HG03108 (cell line): Measurements from ENCODE around the gene SOX6.
"Not testable (repeated sequence)": the region's sequence is repeated elsewhere in the genome, so short reads cannot be mapped to it uniquely, and the experiment has no call there.

ENCODE experiments used
- ATAC-seq: cut with Tn5 transposase; IDR thresholded peaks from one replicate; pipeline ENCODE4 v1.9.1; 2021; ENCODE audit warnings: moderate library complexity; ENCODE audit not compliant: unreplicated experiment

Gene SOX6

GRCh38 chr11:16155448-16155847 lies 200.9 kb downstream of the SOX6 start:
- ATAC-seq = no peak

GRCh38 chr11:16154715-16155396 lies 201.5 kb downstream of the SOX6 start:
- no peak for ATAC-seq

GRCh38 chr11:16153951-16154350 lies 202.4 kb downstream of the SOX6 start:
- no peak for ATAC-seq

DNA sequence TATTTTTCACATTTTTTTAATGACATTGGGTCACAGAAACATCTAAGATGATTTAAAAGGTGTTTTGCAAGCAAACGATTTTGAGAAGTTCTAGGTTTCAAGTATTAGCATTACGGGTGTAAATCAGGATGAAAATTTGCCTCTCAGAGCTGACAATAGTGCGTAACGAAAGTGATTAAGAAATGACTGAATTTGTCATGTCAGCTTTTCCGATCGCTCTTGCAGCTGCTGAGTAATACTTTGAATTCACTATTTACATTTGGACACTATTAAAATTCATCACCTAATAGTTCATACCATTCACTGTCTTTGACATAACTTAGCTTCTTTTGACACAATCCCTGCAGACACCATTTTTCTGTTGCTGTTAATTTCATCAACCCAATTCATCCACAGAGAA lies 205.2 kb downstream of the SOX6 start:
- ATAC-seq = no peak

- no peak for ATAC-seq
These were observed 206.9 kb downstream of the SOX6 start for GRCh38 chr11:16149476-16149875.

DNA sequence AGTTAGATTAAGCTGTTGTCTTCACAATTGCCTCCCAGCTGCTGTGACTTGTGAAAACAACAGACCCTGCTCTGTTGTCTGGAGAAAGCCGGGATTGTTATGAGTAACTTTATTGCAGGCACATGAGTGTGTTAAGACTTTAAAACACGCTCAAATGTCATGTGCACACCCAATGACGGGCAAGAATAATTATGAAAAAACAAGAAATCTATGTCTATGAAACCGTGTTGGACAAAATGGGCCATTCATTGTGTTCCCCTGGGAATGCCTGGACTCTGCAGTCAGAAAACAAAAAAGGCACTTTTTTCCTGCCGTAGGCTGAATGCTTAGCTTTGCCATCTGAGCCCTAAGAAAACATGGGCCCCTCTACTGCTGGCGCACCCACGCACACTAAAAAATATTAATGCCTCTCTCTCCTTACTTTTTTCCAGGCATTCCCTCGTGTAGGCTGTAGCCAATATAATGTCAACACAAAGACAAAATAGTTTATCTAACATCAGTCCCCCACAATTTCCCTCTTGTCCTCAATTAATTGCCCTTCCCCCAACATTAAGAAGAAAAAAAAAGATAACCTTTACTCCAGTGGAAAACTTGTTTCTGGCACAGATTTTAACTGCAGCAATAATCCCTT lies 207.9 kb downstream of the SOX6 start:
- no peak for ATAC-seq

DNA sequence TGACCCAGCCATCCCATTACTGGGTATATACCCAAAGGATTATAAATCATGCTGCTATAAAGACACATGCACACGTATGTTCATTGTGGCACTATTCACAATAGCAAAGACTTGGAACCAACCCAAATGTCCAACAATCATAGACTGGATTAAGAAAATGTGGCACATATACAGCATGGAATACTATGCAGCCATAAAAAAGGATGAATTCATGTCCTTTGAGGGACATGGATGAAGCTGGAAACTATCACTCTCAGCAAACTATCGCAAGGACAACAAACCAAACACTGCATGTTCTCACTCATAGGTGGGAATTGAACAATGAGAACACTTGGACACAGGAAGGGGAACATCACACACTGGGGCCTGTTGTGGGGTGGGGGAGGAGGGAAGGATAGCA lies 209.4 kb downstream of the SOX6 start:
- not testable (repeated sequence) for ATAC-seq

DNA sequence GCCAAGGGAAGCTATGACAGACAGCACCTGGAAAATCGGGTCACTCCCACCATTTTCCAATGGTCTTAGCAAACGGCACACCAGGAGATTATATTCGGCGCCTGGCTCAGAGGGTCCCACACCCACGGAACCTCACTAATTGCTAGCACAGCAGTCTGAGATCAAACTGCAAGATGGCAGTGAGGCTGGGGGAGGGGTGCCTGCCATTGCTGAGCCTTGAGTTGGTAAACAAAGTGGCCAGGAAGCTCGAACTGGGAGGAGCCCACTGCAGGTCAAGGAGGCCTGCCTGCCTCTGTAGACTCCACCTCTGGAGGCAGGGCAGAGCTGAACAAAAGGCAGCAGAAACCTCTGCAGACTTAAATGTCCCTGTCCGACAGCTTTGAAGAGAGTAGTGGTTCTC lies 214.7 kb downstream of the SOX6 start:
- ATAC-seq = not testable (repeated sequence)

GRCh38 chr11:16141162-16141561 lies 215.2 kb downstream of the SOX6 start:
- ATAC-seq = not testable (repeated sequence)

GRCh38 chr11:16136792-16137390 lies 219.5 kb downstream of the SOX6 start:
- no peak for ATAC-seq

DNA sequence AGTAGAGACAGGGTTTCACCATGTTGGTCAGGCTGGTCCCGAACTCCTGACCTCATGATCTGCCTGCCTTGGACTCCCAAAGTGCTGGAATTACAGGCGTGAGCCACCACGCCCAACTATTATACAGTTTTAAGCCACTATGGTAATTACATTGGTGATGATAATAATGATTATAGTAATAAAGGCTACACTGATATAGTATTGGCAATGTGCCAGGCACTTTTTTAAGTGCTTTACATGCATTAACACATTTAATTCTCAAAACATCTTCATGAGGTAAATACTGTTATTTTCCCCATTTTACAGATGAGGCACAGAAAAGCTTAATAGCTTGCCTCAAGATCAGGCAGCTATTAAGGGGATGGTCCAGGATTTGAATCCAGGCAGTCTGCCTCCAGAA lies 222.5 kb downstream of the SOX6 start:
- no peak for ATAC-seq

DNA sequence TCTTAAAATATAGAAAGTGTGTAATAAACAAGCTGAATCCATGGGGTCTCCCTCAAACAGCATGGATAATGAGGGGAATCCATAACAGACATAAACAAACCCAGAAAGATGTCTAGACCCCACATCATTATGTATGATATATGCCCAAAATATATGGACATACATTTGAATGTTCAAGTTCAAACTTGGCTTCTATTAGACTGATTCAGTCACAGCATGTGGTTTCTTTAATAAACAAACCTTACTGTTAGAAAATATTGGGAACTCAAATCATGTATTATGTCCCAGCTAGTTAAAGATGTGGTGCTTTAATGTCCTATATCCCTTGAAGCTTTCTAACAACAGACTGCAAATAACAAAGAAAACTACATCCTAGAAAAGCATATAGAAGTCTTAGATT lies 228.6 kb downstream of the SOX6 start:
- ATAC-seq = no peak

GRCh38 chr11:16126362-16126761 lies 230.0 kb downstream of the SOX6 start:
- no peak for ATAC-seq

DNA sequence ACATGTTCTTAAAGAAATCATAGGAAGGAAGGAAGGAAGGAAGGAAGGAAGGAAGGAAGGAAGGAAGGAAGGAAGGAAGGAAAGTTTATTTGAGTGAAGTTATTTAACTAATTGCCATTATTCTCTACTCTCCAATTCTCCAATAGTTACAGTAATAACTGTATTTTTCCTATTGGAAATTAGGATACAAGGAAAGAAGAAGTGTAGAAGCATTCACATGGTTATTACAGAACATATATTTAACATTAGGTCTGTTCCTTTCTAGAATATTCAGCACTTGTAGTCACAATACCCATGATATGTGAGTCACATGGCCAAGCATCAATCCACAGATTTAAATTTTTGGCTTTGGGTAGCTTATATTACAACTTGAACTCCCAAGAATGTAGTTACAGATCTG lies 230.6 kb downstream of the SOX6 start:
- ATAC-seq = no peak

DNA sequence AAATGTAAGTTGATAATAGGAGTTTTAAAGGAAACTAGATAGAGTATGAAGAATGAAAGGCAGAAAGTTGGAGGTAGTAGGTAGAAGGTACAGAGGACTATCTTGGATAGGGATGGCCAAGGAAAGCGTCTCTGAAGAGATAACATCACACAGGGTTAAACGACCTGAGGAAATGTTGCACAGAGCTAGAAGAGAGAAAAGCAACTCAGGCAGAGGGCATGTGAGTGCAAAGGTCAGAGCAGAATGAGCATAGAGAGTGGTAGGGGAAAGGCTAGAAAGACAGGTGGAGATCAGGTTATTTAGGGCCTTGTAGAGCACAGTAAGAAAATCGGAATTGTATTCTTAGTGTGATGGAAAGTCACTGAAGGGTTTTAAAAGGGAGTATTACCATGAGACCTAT lies 232.0 kb downstream of the SOX6 start:
- no peak for ATAC-seq

DNA sequence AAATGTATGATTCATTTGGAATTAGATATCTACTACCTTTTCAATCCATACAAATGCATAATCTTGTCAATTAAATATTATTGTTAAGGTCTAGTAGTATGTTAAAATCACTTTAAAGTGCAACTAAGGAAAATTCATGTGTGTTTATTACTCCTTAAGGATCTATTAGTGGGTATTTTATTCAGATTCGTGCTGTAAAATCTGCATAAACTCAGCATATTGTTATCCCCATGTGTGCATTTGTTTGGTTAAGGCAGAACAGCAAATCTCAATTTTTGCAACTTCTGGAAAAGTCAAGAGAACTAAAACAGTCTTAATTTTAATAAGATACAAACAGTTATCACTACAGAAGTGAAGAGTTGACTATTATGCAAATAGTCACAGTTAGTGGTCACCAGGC lies 234.5 kb downstream of the SOX6 start:
- no peak for ATAC-seq

DNA sequence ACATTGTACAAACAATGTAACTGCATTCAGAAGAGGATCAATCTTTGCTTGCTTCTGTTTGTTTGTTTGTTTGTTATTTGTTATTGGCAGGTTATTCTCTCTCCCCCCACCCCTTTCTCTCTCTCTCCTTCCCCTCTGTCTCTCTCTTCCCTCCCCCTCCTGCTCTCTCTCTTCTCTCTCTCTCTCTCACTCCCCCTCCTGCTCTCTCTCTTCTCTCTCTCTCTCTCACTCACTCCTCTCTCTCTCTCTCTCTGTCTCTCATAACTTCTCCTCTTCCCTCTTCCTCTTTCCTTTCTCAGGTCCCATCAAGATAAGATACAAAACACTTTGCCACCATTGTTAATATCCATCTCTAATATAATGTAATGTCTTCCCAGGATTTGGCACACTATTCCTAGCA lies 236.3 kb downstream of the SOX6 start:
- ATAC-seq = no peak

DNA sequence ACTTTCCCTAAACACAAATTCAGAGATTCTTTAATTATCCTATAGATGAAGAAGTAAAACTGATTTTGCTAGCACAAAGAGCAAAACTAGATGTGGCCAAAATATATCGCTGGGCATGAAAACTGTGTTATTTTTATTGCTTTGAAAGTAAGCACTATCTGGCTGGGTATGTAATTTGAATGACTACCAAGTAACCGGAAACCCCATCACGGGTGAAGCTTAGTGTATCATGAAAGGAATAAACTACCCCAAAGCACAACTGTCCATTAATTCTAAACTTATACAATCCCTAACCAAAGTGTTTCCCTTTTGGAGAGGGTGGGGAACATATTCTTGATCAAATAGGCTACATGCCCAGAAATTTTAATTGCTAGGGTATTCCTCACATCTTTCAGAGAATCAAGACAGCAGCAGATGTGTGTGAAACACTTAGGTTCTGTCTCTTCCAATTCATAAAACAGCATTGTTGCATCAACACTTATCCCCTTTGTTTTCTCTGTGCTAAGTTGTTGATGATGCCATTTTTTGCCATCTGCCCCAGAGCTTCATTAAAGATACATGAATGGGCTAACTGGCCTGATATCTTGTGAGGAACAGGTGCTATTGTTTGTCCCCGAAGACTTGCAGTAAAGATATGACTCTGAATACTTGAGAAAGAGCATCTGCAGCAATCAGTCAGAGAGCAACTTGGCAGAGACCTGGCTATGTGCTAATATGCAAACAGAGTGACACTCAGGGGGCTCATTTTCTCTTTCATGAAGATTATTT lies 238.2 kb downstream of the SOX6 start:
- no peak for ATAC-seq

- ATAC-seq = no peak
These were observed 241.1 kb downstream of the SOX6 start for GRCh38 chr11:16114978-16115871.

DNA sequence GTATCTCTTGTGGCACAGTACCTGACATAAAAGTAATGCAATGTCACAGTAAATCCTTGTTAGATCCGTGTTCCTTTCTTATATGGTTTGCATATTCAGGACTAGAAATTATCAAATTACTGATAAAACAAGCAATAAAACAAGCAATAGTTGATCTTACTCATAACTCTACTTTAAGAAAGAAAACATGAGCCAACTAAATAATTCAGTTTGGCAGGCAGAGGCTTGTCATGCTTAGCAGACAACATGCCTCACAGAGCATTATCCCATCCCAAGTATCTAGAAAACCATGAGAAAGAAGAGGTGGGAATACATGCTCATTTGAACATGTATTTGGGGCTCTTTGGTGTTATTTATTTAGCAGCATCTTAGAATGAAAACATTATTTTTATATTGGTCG lies 241.9 kb downstream of the SOX6 start:
- no peak for ATAC-seq

GRCh38 chr11:16111690-16112089 lies 244.7 kb downstream of the SOX6 start:
- ATAC-seq = no peak
